ENCODE data around the gene SMIM24.

- no peak for TF ChIP-seq PBX3 (IDR thresholded peaks at IDR 0.05)
- TF ChIP-seq BHLHE40 (IDR thresholded peaks at IDR 0.05; ENCODE audit: low read depth, low read length): no peak
- TF ChIP-seq CTCF (IDR thresholded peaks at IDR 0.05): no peak
- TF ChIP-seq JUN (IDR thresholded peaks at IDR 0.05): no peak
- no peak for TF ChIP-seq RCOR1 (IDR thresholded peaks at IDR 0.05; ENCODE audit: low read depth, low read length)
- no peak for TF ChIP-seq REST (IDR thresholded peaks at IDR 0.05)
- no peak for TF ChIP-seq RAD21 (conservative IDR thresholded peaks at IDR 0.05 in 1 of 2, IDR thresholded peaks at IDR 0.05 in 1 of 2)
- TF ChIP-seq POLR2A (IDR thresholded peaks at IDR 0.05; ENCODE audit: low read length): no peak
- no peak for TF ChIP-seq SMC3 (IDR thresholded peaks at IDR 0.05)
- no peak for TF ChIP-seq MAX (IDR thresholded peaks at IDR 0.05)
- TF ChIP-seq NFE2L2 (conservative IDR thresholded peaks at IDR 0.05; ENCODE audit: low read length): no peak
- no peak for TF ChIP-seq FOXS1 (CRISPR knock-in tag; IDR thresholded peaks at IDR 0.05)
Observed at GRCh38 chr19:3526507-3527237, 46.3 kb upstream of the SMIM24 start.

Measured in A549 (cell line).